22Rv1 (cell line): ENCODE results near the gene CCDC80.

ENCODE experiments used
- CTCF ChIP-seq: fragments of 450-650 bp; IDR thresholded peaks from 2 replicates; pipeline ENCODE4 v1.5.1; 2017; ENCODE audit warnings: mild to moderate bottlenecking
- ZFX ChIP-seq: fragments of 450-650 bp; IDR thresholded peaks from 2 replicates; pipeline ENCODE4 v1.6.1; 2017; ENCODE audit warnings: antibody characterized with exemption, borderline replicate concordance

GRCh38 chr3:112640930-112641801 lies at the start of gene CCDC80:
- no peak for TF ChIP-seq CTCF
- TF ChIP-seq ZFX, result no peak
